IPS DF 4.7 (cell line): ENCODE data around the gene HSPE1.
"Not testable (repeated sequence)": the region's sequence is repeated elsewhere in the genome, so short reads cannot be mapped to it uniquely, and the experiment has no call there.

Experiments used
- DNase-seq: peaks from one replicate; pipeline ENCODE4 v3.0.0-alpha.2; 2013; ENCODE audit warnings: low spot score; ENCODE audit errors: extremely low read depth

Gene HSPE1

GRCh38 chr2:197499594-197500502 is at the start of gene HSPE1, which contains the start of gene HSPD1:
TSS of gene HSPE1 (plus strand) at chr2:197500379. CDS start at chr2:197500437, 58 bp downstream.
TSS of gene HSPD1 (minus strand) at chr2:197499840. CDS start at chr2:197498848, 992 bp downstream.
- DNase-seq = peak; percentile 97

- no peak for DNase-seq
Observed at GRCh38 chr2:197450465-197450864, 49.7 kb upstream of the HSPE1 start.

- DNase-seq = not testable (repeated sequence)
Observed at GRCh38 chr2:197450935-197451358, 49.2 kb upstream of the HSPE1 start.

- no peak for DNase-seq
Observed at GRCh38 chr2:197452754-197453122, 47.4 kb upstream of the HSPE1 start.

GRCh38 chr2:197453123-197453913 is 46.9 kb upstream of the HSPE1 start, which contains the start of gene COQ10B:
TSS of gene COQ10B (plus strand) at chr2:197453552. CDS start at chr2:197453561, 9 bp downstream.
- DNase-seq = peak; percentile 98

GRCh38 chr2:197453914-197454398 is 46.2 kb upstream of the HSPE1 start:
- no peak for DNase-seq

GRCh38 chr2:197454923-197455322 is 45.3 kb upstream of the HSPE1 start:
- no peak for DNase-seq

GRCh38 chr2:197455428-197455827 is 44.8 kb upstream of the HSPE1 start:
- no peak for DNase-seq

- DNase-seq = no peak
Observed at GRCh38 chr2:197460649-197461048, 39.5 kb upstream of the HSPE1 start.

- DNase-seq = no peak
Observed at GRCh38 chr2:197461057-197461456, 39.1 kb upstream of the HSPE1 start.

- DNase-seq = no peak
Observed at GRCh38 chr2:197464175-197464574, 36.0 kb upstream of the HSPE1 start.

- DNase-seq = no peak
Observed at GRCh38 chr2:197472166-197472565, 28.0 kb upstream of the HSPE1 start.

- DNase-seq = no peak
Observed at GRCh38 chr2:197477797-197478196, 22.4 kb upstream of the HSPE1 start.

- DNase-seq = no peak
Observed at GRCh38 chr2:197480165-197481036, 19.8 kb upstream of the HSPE1 start.

- DNase-seq = not testable (repeated sequence)
Observed at GRCh38 chr2:197484248-197484647, 15.9 kb upstream of the HSPE1 start.

- DNase-seq = no peak
Observed at GRCh38 chr2:197486175-197486574, 14.0 kb upstream of the HSPE1 start.

GRCh38 chr2:197487385-197487784 is 12.8 kb upstream of the HSPE1 start:
- no peak for DNase-seq

- no peak for DNase-seq
Observed at GRCh38 chr2:197495433-197496134, 4.6 kb upstream of the HSPE1 start.

GRCh38 chr2:197496695-197497094 is 3.5 kb upstream of the HSPE1 start:
- DNase-seq = no peak

- DNase-seq = no peak
Observed at GRCh38 chr2:197497326-197497725, 2.9 kb upstream of the HSPE1 start.
